Bone marrow (tissue), 2 donors: Measurements from ENCODE around the gene MIP.
"Not testable (repeated sequence)": the region's sequence is repeated elsewhere in the genome, so short reads cannot be mapped to it uniquely, and the experiment has no call there.

Source experiments
- DNase-seq, 2 donors: peaks; one replicate each; lab custom pipeline; 2025; lab: John Stamatoyannopoulos, UW

The MIP gene

DNA sequence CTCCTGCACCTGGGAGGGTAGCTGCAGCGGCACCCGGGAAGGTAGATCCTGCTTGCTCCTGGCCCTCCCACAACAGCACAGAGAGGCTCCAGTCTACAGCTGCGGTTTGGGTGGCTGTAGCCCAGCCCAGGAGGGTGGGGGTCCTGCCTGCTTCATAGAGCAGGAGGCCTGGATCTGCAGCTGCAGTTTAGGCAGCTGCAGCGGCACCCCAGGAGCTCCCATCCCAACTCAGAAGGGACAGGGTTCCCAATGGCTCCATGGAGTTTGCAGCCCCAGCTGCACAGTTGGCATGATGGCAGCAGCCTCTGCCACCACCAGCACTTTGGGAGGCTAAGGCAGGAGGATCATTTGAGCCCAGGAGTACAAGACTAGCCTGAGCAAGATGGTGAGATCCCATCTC is 43.7 kb downstream of the MIP start:
- DNase-seq, result no peak

- no peak for DNase-seq
These were observed 45.5 kb downstream of the MIP start for GRCh38 chr12:56408799-56409417.

DNA sequence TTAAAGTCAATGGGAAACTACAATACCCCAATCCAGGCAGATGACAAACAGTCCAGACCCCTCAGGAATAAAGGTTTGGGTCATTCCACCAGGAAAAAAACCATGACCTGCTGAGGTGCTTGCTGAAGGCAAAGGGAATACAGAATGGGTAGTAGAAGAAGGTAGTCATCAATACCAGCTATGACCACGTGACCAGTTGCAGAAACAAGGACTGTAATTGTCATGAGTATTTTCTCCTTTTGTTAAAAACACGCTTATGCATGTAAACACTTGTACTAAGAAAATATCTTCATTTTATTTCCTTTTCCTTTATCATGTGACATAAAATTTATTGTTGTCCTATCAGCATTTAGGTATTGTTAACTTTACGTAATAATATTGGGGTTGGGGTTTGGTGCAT is 50.2 kb downstream of the MIP start:
- not testable (repeated sequence) for DNase-seq

- DNase-seq, result not testable (repeated sequence)
These were observed 52.8 kb downstream of the MIP start for GRCh38 chr12:56401612-56402011.

DNA sequence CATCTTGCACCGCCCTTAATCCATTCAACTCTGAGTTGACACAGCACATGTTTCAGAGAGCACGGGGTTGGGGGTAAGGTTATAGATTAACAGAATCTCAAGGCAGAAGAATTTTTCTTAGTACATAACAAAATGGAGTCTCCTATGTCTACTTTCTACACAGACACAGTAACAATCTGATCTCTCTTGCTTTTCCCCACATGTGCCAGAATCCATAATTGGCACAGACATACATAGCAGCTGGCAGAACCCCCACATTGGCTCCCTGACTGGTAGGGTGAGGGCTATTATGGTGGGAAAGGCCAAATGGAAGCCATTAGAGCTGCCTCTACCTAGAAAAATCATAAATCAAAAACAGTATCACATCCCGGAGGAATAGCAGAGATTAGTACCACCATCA is 53.3 kb downstream of the MIP start:
- DNase-seq, result not testable (repeated sequence)
